Non-pigmented ciliary epithelial cell (primary cell): ENCODE measurements around the gene MAP1LC3B.

Experiments used
- DNase-seq: peaks from one replicate; pipeline ENCODE4 v3.0.0-alpha.2; 2010; ENCODE audit warnings: low read depth

The MAP1LC3B gene

GRCh38 chr16:87391950-87392820 is at the start of gene MAP1LC3B:
MAP1LC3B (plus strand) TSS chr16:87392336; CDS start chr16:87392428, 92 bp downstream.
- peak; percentile 60 for DNase-seq

DNA sequence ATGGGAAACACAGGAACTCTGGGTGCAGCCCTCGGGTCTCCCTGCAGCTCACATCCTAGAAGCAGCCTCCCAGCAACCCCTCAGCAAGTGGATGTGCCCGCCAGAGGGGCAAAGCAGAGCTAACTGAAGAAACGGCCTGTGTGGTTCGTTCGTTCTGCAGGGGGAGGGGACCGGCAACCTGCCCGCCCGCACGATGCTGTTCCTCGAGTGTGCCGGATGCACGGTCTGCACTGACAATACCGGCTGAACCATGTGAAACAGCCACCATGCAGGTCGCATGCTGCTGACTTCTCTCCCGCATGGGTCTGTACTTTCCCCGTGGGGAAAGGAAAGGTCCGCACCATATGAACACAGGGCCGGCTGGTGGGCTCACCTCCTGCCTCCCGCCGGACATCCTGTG is 49.6 kb upstream of the MAP1LC3B start:
- no peak for DNase-seq

DNA sequence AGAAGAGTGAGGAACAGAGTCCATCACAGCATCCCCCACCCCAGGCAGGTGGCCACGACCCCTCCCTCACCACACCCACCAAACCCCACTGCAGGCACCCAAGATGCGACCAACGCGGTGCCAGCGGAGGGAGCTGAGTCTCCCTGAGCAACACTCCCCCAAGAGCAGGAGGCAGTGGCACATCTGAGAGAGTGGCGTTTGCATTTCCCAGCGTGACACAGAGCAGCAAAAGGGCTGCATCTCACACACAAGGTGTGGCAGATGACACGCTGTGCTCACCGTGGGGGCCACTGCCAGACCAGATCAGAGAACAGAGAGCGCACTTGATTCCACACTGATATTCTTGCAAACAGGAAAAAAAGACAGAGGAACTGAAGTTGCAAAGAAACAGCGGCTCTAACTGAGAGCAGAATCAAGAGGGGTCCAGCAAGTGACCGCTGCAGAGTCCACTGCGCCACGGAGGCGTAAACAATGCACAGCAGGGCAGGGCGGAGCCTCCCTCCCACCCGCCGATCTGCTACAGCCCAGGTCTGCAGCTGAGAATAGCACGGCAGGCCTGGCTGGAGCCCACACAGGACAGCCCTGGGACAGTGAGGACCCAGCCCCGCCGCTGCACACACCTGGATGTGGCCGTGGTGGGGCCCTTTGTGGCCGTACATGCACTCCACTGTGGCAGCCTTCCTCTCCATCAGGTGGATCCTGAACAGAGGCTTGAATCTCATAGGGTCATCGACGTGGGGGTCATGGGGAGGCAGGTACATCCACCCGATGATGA is 49.0 kb upstream of the MAP1LC3B start:
- DNase-seq, result no peak

- DNase-seq, result no peak
Observed at GRCh38 chr16:87343753-87344050, 48.4 kb upstream of the MAP1LC3B start.

DNA sequence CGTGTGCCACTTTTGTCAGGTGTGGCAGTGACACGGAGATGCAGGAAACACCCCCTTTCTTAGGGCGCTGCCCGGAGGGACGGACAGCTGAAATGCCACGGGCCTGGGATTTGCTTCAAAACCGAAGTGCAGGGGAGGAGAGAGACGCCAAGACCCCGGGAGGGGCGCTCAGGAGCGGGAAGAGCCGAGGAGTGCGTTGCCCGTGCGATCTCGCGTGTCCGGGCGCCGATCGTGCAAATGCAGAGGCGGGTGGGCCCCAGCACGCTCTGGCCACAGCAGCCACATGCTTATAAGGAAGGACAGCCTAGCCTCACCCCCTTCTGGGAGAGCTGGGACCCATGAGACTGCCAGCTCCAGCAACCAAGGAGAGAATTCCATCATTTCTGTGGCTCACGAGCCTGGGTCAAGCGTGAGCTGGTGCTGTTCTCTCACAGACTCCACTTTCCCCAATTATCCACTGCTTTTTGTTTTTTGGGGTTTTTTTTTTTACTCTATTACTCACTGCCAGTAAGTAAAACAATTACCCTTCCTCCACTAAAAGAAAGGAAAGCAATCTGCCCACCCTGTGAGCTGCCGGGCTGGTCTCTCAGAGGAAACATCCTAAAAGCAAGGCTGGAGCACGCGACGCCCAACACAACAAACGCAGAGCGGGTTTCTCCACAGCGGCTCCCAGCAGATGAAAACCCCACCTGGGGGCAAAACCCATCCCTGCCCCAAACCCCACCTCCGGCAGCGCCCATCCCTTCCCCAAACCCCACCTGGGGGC is 47.8 kb upstream of the MAP1LC3B start:
- DNase-seq, result no peak

DNA sequence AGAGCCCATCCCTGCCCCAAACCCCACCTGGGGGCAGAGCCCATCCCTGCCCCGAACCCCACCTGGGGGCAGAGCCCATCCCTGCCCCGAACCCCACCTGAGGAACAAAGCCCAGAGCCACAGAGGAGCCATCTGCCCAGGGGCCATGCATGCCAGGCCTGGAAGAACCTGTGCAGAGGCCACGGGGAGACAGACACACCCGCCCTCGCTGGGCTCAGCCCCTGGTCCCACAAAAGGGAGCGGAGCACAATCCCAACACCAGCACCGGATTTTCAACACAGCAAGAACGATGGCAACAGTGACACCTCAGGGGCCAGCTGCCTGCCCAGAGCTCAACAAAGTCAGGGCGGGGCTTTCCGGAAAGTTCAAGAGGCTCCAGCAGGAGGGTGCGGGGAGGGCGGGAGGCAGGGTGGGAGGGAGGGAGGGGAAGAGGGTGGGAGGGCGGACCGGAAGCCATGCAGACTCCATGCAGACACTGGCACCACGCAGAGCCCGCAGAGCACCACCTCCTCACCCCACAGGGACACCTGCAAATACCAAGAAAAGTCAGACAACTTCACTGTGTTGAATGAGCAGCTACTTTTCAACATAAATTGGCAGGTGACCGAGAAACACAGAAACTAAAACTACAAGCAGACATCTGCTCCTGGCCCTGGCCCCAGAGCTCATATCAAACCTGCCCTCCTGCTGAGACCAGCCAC is 47.1 kb upstream of the MAP1LC3B start:
- no peak for DNase-seq

GRCh38 chr16:87345726-87346424 is 46.3 kb upstream of the MAP1LC3B start:
- DNase-seq, result no peak

DNA sequence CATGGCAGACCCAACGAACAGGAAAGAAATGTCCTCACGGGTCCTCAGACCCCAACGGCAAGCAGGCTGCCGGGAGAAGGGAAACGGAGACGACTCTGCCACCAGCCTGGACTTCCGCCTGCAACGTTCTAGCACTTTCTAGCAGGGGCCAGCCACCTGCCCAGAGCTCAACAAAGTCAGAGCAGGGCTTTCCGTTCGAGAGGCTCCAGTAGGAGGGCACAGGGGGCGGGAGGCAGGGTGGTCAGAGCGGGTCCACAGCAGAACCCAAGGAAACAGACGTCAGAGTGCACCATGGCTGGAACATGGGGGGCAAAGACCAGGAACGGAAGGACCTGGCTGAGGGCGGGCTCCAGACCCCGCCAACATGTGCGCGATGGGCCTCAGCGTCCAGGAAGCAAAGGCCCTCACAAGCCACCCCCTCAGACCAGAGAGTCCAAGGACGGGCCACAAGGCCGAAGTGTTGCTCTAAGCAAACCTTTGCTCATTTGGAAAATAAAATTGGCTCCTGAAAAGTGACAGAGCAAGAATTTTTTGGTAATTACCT is 45.5 kb upstream of the MAP1LC3B start:
- DNase-seq, result no peak

- no peak for DNase-seq
Observed at GRCh38 chr16:87347932-87348615, 44.1 kb upstream of the MAP1LC3B start.

GRCh38 chr16:87348616-87349157 is 43.4 kb upstream of the MAP1LC3B start:
- no peak for DNase-seq

- no peak for DNase-seq
Observed at GRCh38 chr16:87350031-87350430, 42.1 kb upstream of the MAP1LC3B start.

GRCh38 chr16:87350681-87351319 is 41.3 kb upstream of the MAP1LC3B start:
- no peak for DNase-seq

- no peak for DNase-seq
Observed at GRCh38 chr16:87351320-87351698, 40.8 kb upstream of the MAP1LC3B start.

- no peak for DNase-seq
Observed at GRCh38 chr16:87352818-87353217, 39.3 kb upstream of the MAP1LC3B start.

GRCh38 chr16:87353613-87354012 is 38.5 kb upstream of the MAP1LC3B start:
- no peak for DNase-seq

DNA sequence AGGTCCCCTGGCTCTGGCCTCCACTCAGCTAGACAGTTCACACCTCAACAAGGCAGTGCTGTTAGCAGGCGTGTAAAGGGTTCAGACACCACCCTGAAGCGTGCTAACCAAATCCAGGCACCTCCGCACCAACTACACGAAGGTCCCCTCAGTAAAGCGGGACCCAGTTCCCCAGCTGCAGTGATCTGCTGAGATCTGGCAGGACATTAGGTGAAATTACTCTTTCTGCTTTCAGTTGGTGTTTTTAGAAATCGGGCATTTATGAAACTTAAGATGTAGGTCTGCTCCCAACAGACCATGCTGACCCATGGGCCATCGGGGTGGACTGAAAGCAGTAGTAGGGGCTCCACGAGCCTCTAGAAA is 35.7 kb upstream of the MAP1LC3B start:
- no peak for DNase-seq

GRCh38 chr16:87358250-87358649 is 33.9 kb upstream of the MAP1LC3B start:
- DNase-seq, result no peak

DNA sequence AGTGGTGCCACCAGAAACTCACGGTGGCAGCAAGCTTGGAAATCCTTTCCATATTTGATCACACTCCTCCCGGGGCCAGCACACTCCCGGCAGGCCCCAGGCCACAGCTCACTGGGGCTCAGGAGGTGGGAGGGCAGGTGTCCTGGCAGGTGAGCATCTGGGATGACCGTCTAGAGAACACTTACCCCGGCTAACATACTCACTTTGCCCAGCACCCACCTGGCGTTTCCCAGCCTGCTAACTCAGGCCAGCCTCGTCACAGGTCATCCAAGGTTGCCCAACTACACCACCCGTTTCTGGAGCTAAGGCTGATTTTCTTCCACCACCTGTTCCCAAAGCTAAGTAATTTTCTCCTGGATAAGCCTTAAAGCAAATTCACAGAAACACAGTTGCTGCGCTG is 33.4 kb upstream of the MAP1LC3B start:
- DNase-seq, result no peak

- DNase-seq, result no peak
Observed at GRCh38 chr16:87359121-87359520, 33.0 kb upstream of the MAP1LC3B start.
